Esophagus muscularis mucosa (tissue), 3 donors: Measurements from ENCODE around the gene IL18RAP.

Source experiments
- CTCF ChIP-seq, 3 experiments: fragments of 200-600 bp in 2 of 3; fragments of 450-650 bp in 1 of 3; sonication (generic) in 2 of 3; IDR thresholded peaks; one replicate each; pipeline ENCODE4 v1.5.1; 2017 to 2019; ENCODE audit warnings: antibody characterized with exemption in 3 of 3, mild to moderate bottlenecking in 2 of 3, moderate library complexity in 1 of 3
- POLR2A ChIP-seq: fragments of 450-650 bp; IDR thresholded peaks from one replicate; pipeline ENCODE4 v1.6.1; 2017; ENCODE audit warnings: antibody characterized with exemption, moderate library complexity, mild to moderate bottlenecking, low read depth
- POLR2AphosphoS5 ChIP-seq, 2 donors: sonication (generic); formaldehyde crosslinking; IDR thresholded peaks; one replicate each; pipeline ENCODE4 v1.6.1; 2017; ENCODE audit warnings: antibody characterized with exemption in 2 of 2

GRCh38 chr2:102433973-102434654 lies 11.2 kb downstream of the IL18RAP start:
- TF ChIP-seq CTCF (IDR thresholded peaks at IDR 0.05) (no peak), POLR2AphosphoS5 (IDR thresholded peaks at IDR 0.05) (no peak), POLR2A (no peak)
